HG02763 (cell line): Measurements from ENCODE around the gene CDC42.
"Not testable (repeated sequence)": the region's sequence is repeated elsewhere in the genome, so short reads cannot be mapped to it uniquely, and the experiment has no call there.

ENCODE experiments used
- ATAC-seq: cut with Tn5 transposase; IDR thresholded peaks from one replicate; pipeline ENCODE4 v1.9.1; 2021; ENCODE audit warnings: mild to moderate bottlenecking, moderate library complexity; ENCODE audit not compliant: unreplicated experiment

CDC42 gene

DNA sequence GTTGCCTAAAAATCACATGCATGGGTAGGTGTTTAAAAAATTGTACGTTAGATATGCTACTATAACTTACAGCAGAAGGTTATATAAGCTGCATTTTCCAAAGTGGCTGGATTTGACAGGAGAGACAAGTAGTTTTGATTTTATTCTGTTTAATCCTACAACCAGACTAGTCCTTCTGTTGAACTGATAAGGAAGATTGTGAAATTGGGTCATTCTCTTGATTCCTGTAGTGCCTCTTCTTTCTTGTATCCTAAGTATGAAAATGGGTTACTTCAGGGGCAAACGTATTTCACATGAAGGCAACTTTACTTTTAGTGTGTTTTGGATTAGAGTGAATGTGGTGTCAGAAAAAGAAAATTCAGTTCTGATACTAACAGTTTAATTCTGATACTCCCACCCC, 19.0 kb downstream of the CDC42 start:
- no peak for ATAC-seq

DNA sequence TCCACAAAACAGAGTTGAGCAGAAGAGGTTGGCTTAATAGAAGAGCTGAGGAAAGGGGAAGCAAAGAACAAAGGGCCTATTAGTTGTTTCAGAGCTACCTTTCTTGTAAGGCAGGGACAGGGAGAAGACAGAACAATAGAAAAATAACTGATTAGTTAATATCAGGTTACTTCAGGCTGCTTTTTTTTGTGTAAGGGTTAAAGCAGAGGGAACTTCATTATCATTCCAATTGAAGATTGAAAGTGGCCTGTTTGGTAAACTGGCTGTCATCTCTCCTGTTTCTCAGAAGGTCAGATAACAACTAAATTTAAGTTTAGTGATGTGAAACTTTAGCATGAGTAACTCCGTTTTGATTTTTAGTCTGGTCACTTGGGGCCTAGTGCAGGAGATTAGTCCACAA, 22.3 kb downstream of the CDC42 start:
- ATAC-seq: no peak

DNA sequence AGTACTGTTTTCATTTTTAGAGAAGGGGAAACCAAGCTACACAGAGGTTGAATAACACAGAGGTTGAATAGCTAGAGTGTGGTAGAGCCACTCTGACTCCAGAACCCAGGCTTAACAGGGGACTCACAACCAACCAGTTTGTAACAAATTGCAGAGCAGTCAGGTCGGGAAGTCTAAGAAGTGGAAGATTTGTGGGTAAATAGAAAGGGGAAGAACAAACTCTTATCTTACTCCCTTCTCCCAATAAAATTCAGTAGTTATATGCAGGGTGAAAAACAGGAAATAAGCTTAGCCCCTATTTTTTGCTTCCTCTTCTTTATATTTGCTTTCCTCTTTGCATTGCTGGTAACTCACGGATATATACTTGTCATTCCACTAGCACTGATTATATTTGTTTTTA, 23.2 kb downstream of the CDC42 start:
- no peak for ATAC-seq

DNA sequence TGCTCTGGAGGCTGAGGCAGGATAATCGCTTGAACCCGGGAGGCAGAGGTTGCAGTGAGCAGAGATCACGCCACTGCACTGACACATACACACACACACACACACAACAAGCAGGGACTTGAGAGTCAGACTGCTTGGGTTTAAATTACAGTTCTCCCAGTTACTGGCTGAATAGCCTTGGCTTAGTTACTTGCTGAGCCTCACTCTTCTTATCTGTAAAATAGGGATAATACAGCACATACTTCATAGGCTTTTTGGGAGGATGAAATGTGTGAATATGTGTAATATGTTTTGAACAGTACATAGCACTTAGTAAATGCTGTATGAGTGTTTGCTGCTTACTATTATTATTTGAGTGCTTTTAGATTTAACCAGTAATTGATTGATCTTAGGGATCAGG, 23.8 kb downstream of the CDC42 start:
- no peak for ATAC-seq

DNA sequence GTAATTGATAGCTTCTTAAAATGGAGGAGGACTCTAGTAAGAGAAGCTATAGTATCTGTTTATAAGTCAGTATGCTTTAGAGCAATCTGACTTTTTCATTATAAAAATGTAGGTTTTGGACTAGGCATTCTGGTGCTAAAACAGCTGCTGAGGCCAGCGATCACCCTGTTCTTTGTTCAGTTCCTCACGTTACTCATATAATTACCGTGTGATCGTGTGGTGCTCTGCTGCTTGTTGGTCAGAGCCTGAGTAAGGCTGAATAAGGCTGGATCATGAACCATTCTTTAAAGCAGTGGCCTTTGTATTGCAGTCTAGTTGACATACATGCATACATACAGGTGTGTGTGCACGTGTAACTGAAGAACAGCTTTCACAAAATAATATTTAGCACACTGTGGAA, 25.2 kb downstream of the CDC42 start:
- ATAC-seq: no peak

DNA sequence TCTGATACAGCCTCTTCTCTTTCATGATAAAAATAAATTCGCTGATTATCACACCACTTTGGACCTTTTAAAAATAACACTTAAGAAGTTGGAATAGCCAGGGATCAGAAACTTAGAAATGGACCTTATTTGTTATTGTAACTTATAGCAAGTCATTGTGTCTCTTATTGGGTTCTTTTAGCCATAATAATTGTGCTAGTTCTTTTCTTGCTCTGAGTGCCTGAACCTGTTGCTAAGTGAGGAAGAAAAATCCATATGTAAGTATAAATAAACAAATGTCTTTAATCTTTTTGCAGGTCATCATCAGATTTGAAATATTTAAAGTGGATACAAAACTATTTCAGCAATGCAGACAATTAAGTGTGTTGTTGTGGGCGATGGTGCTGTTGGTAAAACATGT, 25.6 kb downstream of the CDC42 start:
- no peak for ATAC-seq

DNA sequence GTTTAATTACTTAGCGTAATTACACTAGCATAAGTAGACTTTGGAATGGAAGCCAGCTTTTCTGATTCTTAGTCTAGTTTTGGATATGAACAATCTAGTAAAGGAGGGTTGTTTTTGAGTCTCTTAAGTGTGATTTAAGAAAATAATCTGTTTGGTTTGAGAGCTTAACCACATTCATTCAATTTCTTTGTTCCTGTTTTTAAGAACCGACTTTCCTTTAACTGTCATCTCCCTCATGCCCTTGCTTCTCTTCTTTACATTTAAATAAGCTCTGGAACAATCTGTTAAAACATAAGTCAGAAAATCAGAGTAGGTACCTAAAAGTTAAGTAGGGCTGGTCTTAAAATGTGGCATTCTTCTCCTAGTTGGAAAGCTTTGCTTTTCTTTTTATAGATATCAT, 27.7 kb downstream of the CDC42 start:
- ATAC-seq: no peak

DNA sequence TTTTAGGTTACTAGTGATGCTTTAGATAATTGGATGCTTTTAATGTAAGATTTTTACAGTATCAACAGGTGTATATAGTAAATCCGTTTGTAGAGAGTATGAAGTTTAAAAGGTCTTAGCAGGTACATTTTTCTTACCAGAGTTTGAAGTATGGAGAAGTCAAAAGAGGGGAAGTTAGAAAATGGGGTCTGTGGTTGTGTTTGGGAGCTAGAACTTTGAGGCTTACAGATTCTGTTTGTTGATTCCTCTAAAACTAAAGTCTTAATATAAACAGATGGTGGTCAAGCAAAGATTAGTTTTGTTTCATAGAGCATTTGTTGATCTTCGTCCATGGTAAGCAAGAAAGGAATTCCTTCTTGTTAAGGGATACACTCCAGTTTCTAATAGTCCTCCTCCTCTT, 35.8 kb downstream of the CDC42 start:
- ATAC-seq: no peak

DNA sequence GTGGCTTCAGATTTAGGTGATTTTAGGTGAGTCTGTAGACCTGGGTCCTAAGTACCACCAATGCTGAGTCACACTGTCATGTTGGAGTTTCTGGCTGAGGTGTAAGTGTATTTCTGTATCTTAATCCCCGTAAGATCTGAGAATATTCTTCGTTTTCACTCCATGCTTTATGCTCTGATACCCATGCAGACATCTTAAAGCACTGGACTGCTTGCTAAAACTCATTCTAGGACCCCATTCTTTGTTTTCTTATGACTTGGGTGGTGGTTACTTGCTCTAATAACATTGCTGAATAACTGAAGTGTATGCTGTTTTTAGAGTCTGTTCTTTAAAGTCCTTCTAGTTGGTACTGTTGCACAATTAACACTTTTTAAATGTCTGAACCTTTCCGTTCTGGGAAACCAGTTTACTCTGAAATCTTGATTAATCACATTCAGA, 36.6 kb downstream of the CDC42 start:
- ATAC-seq: no peak

DNA sequence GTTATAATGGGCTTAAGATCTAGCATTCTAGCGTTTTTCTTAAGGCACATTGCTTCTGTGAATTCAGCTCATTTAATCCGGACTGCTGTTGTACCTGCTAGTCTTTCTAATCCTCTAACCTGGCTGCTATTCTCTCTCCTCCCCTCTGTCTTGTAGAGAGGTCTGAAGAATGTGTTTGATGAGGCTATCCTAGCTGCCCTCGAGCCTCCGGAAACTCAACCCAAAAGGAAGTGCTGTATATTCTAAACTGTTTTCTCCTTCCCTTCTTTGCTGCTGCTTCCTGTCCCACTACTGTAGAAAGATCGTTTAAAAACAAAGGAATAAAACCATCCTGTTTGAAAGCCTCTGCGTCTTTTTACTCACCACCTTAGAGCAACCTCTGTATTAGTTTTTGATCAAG, 37.3 kb downstream of the CDC42 start:
- ATAC-seq: no peak

DNA sequence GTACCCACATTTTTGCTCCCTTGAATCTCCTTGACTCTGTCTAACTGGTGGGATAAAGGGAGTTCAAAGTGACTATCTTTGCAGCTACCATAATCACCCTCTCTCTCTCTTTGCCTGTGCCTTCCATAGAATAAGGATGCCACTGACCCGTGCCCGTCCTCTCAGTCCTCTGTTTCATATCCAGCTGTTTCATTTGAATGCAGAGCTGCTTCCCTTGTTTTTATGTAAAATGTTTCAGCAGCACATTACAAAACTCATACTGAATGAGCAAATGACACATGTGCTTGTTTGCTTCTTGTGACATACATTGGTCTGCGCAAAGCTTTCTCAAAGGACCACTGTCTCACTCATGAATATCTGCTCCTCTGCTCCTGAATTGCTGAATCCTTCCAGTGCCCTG, 38.4 kb downstream of the CDC42 start:
- ATAC-seq: no peak

DNA sequence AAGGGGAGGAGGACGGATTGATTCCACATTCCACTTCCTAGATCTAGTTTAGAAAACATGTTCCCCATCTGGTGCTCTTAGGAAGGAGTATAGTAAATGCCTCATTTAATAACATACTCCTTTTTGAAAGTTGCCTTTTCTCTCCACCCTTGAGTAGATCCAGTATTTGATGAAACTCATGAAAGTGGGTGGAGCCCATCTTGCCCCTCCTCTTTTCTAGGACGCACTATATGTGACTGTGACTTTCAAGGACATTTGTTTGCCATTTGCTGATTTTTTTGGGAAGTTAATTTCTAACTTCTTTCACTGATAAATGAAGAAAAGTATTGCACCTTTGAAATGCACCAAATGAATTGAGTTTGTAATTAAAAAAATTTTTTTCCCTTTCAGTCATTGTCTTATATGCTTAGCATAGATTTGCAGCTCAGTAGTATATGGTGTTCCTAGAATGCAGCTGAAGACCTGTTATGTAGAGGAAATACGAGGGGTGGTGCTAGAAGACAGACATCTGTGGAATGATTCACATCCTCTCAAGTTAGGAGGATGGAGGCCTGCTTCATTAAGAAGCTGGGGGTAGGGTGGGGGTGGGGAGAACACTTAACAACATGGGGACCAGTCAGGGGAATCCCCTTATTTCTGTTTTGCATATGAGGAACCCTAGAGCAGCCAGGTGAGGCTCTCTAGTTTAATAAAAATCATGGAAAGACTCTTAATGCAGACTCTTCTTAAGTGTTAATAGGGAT, 39.7 kb downstream of the CDC42 start:
- not testable (repeated sequence) for ATAC-seq

DNA sequence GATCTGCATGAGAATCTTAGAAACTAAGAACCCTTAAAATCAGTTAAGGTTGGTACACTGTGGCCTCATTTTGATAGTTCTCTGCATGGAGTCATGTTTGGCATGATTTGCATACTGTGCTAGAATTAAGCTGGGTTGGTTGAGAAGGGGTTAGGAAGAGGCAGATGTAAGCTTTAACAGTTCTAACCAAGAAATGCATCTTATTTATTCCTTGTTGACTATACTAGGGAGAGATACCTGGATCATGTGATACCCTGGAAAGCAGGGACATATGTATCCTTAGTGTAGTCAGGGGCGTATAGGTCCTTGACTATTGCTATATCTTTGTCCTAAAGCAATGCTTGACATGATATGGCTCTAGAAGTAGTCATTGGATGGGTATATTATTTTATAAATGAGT, 41.0 kb downstream of the CDC42 start:
- no peak for ATAC-seq

DNA sequence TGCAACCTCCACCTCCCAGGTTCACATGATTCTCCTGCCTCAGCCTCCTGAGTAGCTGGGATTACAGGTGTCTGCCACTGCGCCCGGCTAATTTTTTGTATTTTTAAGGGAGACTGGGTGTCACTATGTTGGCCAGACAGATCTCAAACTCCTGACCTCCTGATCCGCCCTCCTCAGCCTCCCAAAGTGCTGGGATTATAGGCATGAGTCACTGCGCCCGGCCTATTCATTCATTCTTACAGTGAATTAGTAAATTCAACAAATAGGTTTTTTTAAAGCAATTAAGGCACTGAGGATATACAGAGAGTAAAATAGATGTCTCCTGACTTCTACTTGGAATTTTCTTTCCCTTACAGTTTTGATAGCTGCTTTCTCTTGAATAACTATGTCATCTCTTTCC, 43.5 kb downstream of the CDC42 start:
- ATAC-seq: no peak

DNA sequence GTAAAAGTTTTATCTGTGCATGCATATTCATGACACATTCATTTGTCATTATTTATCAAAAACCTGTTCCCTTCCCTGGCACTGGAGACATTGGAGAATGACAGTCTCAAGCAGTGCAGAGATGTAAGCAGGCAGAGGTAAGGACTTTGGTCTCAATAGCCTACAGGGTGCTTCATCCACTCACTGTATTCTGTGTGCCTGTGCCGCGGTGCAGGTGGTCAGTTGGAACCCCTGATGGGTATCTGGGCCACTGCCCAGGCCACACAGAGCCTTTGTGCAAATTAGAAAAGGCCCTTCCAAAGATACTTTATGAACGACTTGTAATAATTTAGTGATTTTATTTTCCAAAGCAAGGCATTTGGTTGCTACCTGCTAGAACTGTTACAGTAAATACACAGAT, 44.0 kb downstream of the CDC42 start:
- no peak for ATAC-seq

DNA sequence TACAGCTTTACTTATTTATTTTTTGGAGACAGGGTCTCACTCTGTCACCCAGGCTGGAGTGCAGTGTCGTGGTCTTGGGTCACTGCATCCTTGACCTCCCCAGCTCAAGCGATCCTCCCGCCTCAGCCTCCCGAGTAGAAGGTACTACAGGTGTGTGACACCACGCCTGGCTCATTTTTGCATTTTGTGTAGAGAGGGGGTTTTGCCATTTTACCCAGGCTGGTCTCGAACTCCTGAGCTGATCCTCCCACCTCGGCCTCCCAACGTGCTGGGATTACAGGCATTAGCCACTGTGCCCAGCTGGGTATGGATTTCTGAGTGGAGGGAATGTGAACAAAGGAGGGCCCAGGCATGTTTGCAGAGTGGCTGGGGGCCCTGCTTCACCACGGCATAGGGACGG, 46.2 kb downstream of the CDC42 start:
- ATAC-seq: no peak

DNA sequence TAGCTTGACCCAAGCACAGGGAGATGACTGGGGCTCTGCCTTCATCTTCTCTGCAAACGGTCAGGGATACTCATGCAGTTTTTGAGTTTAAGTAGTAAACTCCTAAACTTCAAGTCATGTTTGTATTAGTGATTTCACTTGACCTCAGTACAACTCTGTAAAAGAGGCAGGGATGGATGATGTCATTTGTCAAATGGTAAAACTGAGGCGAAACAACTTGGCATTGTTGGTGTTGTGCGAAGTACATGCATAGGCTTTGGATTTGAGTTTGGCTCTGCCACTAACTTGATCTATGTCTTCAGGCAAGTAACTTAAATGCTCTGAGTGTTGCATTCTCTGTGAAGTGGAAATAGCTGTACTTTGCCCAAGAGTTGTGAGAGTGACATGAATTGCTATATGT, 47.7 kb downstream of the CDC42 start:
- no peak for ATAC-seq

DNA sequence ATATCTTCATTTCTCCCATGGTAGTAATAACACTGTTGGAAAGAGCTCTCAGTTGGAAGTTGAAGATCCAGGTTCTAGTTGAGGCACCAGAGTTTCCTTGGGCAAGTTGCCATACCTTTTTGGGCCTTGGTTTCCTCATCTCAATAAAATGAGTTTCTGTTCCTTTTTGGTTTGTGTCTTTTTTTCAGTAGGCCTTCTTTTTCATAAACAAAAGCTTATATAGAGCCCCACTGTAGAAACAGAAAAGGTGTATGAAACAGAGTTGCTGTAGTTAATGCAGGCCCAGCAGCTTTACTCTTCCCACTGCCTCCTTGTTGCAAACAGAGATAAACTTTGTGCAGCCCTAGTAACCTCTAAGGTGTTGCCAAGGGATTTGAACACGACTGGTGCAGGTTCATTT, 48.7 kb downstream of the CDC42 start:
- no peak for ATAC-seq

DNA sequence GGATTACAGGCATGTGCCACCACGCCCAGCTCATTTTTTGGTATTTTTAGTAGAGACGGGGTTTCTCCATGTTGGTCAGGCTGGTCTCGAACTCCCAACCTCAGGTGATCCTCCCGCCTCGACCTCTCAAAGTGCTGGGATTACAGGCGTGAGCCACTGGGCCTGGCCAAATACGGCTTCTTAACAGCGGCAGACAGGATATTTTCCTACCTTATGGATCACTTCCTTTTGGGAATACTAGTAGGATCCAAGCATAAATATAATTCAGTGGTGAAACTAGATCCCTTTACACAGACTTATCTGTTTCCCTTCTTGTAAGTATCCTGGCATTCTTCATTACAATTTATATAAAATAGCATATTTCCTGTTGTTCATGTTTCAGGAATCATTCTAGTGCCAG, 49.5 kb downstream of the CDC42 start:
- ATAC-seq: no peak

DNA sequence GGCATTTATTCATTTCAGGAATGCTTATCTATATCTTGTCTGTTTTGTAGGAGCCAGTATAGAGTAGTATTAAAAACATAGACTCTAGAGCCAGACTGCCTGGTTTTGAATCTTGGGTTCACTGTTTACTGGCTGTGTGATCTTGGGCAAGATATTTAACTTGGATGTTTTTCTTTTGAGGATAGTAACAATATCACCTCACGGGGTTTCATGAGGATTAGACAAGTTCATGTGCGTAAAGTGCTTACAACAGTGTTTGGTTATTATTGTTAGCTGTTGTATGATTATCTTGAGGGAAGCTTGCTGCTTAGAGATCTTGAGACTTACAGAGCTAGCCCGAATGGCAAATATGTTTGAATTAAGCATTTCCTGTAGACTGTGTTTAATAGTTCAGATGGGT, 50.2 kb downstream of the CDC42 start:
- no peak for ATAC-seq

DNA sequence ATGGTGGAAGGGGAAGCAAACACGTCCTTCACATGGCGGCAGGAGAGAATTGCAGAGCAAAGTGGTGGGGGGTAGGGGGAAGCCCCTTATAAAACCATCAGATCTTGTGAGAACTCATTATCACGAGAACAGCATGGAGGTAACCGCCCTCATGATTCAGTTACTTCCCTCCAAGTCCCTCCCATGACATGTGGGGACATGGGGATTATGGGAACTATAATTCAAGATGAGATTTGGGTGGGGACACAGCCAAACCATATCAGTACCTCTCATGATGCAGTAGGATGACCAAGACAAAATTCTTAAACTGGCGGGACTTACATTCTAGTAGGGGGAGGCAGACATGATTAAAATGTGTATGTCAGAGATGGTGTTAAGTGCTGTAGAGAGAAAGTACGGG, 51.6 kb downstream of the CDC42 start:
- ATAC-seq: no peak

DNA sequence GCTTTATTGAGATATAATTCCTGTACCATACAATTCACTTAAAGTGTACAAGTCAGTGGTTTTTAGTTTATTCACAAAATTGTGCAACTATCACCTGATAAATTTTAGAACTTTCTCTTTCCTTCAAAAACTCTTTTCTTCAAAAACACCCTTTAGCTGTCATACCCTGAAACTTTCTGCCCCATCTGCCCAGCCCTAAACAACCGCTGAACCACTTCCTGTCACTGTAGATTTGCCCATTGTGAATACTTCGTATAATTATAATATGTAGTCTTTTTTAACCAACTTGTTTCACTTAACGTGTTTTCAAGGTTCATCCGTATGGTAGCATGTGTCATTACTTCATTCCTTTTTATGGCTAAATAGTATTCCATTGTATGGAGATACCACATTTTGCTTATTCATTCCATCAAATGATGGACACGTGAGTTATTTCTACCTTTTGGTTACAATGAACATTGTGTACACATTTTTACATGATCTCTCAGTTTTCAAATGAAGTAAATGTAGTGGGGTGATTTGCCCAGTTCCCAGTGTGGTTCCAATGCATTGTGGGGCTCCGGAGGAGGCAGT, 52.4 kb downstream of the CDC42 start:
- no peak for ATAC-seq

DNA sequence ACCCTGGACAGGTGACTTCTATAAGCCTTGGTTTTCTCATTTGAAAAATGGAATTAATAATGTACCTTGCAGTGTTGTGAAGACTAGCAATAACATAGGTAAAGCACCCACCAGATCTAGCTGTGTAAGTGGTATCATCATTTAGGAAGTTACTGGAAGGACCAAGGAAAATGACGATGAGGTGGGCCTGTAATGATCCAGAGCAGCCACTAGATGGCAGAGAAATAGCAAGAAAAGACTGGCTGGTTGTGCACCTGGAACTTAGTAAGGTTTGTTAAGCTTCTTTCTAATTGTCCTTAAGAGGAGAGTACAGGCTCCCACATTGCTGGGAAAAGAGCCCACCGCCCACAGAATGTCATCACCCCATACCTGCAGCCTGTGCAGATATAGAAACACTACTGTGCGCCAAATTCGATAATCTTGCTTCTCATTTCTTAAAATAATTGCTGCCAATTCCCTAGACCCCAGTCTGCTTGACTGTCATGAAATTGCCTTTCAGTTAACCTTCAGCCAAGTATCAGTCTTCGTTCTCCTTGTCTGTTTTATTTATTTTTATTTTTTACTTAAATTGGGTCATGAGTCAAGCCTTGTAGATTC, 53.2 kb downstream of the CDC42 start:
- ATAC-seq: no peak
